GM21717 (cell line): ENCODE measurements around the gene TTLL6.
"Not testable (repeated sequence)": the region's sequence is repeated elsewhere in the genome, so short reads cannot be mapped to it uniquely, and the experiment has no call there.

Source experiments
- ATAC-seq: cut with Tn5 transposase; IDR thresholded peaks from one replicate; pipeline ENCODE4 v1.9.1; 2021; ENCODE audit warnings: mild to moderate bottlenecking, moderate library complexity; ENCODE audit not compliant: unreplicated experiment

Gene TTLL6

DNA sequence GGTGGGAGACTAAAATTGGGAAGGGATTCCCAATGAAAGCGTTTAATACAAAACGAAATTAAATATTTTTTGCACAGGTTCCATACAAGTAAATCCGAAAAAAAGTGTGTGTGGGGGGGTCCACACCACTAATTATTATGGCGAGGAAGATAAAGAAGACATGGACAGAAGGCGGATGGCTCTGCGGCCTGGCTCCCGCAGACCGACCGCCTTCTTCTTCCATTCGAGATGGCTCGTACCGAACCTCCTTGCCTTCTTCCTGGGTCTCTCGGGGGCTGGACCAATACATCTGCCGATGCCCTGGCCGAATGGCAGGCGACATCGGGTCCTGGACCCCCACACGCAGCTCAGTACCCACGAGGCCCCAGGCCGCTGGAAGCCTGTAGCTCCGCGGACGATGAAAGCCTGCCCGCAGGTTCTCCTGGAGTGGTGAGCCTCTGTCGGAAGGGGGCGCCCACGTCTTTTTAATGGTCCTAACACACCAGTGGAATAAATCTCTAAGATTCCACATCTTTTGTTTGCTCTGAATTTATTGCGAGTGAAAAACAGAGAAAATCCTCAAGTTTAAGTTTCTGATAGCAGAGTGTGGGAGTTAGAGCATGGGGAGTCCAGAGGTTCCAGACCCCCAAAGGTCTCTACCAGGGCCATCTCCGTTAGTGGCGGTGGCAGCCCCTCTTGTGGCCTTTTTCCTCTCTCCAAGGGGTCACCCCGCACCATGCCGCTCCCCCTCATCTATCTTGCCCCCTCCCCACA lies 92.6 kb downstream of the TTLL6 start:
- ATAC-seq, result no peak

- ATAC-seq, result no peak
Observed at GRCh38 chr17:48723423-48724250, 93.4 kb downstream of the TTLL6 start.

- ATAC-seq, result no peak
Observed at GRCh38 chr17:48722915-48723422, 94.1 kb downstream of the TTLL6 start, which contains the start of gene PRAC2. TSS of gene PRAC2 (plus strand) at chr17:48723185. CDS start at chr17:48724411, 1,226 bp downstream.

DNA sequence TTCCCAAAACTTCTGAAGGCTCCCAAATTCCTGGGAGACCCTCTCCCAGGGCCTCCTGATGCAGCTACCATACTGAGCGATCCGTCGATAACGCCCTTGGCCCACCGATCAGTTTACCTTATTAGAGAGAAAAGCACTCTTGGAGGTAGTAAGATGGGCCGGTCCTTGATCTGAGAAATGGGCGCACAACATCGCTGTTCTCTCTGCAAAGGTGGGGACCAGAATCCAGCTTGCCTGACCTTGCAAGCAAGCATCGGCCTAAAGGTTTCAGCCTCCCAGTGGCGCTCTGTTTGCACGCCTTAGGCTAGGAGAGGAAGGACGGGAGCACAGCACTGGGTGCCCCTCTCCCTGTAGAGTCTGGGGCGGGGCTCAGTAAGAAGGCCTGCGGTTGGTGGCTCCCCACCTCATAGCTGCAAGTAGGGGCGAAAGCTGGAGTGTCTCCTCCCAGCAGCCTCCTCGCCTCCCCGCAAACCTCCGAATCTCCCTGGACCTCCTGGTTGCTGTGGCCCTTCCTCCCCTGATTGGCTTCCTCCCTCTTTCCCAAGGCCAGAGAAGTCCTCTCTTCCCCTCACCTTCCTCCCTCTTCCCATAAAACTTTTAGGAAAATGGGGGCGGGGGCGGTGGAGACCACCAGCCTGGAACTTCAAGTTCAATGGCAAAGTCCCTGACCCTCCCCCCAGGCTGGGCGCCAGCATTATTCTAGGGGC lies 94.7 kb downstream of the TTLL6 start, which contains the start of gene PRAC1:
PRAC1 (minus strand) TSS at position 318 of the 707 bp plus-strand sequence; CDS start at position 192, 126 bp downstream.
- ATAC-seq, result no peak

- ATAC-seq, result no peak
Observed at GRCh38 chr17:48721009-48721402, 96.0 kb downstream of the TTLL6 start.

GRCh38 chr17:48720266-48721008 lies 96.6 kb downstream of the TTLL6 start:
- no peak for ATAC-seq

GRCh38 chr17:48719642-48720265 lies 97.3 kb downstream of the TTLL6 start:
- ATAC-seq, result no peak

DNA sequence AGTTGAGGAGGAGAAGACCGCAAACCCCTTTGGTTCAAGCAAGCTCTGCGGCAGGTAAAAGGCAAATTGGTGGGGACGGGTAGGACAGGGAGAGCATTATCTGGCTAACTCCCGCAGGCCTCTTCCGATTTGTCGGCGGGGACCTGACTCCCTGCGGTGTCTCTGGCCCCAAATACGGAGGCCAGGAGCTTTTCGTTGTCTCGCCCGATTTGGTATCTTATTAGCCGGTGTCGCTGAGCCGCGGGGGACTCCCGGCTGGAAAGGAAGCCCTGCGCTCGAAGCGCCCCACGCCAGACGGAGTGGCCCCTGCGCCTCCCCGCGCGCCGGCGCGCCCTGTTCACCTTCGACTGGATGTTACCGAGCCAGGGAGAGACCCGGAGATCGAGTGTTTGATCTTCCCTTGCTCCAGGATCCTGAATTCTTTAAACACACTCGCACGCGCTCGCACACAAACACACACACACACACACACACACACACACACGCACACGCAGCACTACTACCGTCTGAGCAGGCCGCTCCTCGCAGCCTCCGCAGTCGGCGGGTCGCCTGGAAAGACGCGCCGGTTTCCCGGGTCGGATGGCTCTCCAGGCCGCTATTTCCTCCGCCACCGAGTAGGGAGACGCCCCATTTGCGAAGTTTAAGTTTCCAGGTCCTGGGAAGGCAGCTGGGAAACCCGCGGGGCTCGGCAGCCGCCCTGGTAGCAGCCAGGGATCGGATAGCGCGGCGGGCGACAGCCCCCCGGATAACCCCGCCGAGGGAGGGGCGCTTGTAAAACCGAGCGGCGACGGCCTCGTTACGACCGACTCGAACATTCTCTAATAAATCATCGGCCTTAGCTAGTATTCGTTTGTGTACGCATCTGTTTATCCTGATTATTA lies 98.0 kb downstream of the TTLL6 start:
- no peak for ATAC-seq

DNA sequence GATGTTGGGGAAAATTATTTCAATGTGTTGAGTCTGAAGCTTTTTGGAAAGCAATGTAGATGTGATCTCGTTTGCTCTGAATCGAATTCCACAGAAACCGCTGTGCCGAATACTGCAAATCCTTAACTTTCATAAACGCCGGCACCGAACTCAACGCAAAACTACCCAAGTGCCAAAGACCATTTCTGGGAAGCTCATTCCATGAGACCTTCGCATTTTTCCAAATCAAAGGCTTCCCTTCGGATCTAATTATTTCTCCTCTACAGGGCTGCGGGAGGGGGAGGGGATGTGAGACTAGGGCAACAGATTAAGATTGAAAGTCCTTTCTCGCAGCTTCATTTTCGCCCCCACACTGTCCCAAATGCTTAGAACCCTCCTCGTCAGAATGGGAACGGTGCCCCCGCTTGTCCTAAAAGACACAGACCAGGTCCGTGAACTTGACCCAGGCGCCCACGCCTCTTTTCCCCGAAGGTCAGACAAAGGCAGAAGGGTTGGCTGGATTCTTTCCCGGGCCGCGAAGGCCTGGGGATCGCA lies 98.7 kb downstream of the TTLL6 start:
- no peak for ATAC-seq

DNA sequence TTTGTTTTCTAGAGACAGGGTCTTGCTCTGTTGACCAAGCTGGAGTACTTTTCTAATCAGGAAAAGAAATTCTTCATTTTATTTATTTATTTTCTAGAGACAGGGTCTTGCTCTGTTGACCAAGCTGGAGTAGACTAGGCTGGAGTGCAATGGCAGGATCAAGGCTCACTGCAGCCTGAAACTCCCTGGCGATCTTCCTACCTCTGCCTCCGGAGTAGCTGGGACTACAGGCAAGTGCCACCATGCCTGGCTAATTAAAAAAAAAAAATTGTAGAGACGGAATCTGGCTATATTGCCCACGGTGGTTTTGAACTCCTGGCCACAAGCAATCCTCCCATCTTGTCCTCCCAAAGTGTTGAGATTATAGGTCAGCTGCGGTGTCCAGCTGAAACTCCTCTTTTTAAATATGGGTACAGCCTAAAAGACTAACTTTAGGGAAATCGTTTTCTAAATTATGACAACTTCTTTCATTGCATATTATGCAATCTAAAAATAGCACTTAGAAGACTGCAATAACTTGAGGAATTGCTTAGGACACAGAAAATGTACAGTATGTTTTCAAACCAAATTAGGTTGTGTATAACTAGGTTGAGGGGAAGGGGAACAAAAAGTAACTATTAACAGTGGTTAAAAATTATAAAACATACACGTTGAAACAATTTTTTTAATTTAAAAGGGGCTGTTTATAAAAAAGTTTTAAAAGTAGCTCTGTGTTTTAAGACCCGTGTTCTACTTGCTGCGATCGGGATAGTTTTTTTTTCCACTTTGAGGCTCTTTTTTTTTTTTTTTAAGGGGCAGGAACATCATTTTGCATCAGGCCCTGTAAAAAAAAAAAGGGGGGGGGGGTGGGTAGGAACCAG lies 99.4 kb downstream of the TTLL6 start:
- ATAC-seq, result no peak

- ATAC-seq, result not testable (repeated sequence)
Observed at GRCh38 chr17:48716549-48716948, 100.5 kb downstream of the TTLL6 start.

DNA sequence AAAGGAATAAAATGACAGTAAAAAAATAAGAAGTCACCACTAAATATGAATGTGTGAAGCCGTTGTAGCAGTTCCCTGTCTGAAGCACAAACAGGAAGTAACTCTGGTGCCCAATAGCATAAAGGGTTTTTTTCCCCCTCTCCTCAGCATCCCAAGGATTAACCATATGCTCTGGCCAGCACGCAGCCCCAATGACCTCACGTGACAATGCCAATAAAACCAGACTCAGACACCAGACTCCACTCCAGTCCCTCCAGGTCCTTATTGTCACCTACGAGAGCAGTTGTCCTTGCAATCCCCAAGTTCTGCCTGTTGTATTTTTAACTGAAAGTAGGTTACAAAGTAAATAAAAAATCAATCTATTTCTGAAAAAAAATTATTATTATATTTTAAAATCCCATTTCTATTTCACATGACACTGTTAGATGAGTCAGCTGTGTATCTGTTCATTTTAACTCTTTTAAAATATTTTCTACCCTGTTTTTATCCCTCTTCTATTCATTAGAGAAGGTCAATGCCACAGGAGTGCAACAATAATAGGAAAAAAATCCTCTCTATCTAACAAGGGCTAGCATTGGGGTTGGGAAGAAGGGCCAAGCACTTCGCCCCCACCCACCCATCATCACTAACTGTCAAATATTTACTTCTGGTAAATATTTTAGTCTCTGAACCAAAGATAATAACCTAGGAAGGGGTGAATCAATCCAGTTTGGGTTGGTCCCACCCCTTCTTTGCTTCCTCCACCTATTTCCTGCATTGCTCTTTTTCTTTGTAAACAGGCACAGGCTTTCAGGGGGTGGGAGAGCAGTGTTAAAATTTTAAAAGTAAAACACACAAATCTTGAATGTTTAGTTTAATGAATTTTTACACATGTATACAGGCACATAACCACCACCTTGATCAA lies 101.3 kb downstream of the TTLL6 start:
- no peak for ATAC-seq
